Activated B cell treated with CpG ODN at 0.5 μM for 24 hours (primary cell): ENCODE measurements around the gene CKAP4. TPM values are rescaled to one million over a fixed set of nuclear protein-coding genes. Genes with fewer than 3 reads are reported as not detected.

Source experiments
- ATAC-seq: fragments of 200-7000 bp; cut with Tn5 transposase; one replicate; pipeline ENCODE4 v1.10.0; 2021; ENCODE audit warnings: low read depth, mild to moderate bottlenecking, moderate library complexity
- CTCF ChIA-PET: fragments of 350-600 bp; sonication (Branson Sonifier 250); formaldehyde crosslinking; loops from one replicate; lab custom pipeline; 2021; ENCODE audit warnings: antibody characterized with exemption; lab: Charles Lee
- POLR2A ChIA-PET: fragments of 350-600 bp; sonication (Branson Sonifier 250); formaldehyde crosslinking; loops from one replicate; lab custom pipeline; 2021; ENCODE audit warnings: antibody characterized with exemption; lab: Charles Lee
- DNase-seq: peaks from one replicate; pipeline ENCODE4 v3.0.0; 2022
- H3K27ac Mint-ChIP-seq: one replicate; pipeline ENCODE4 v1.8.0; 2020; ENCODE audit warnings: mixed read lengths
- H3K27me3 Mint-ChIP-seq: one replicate; pipeline ENCODE4 v1.8.0; 2021; ENCODE audit warnings: mixed read lengths
- H3K36me3 Mint-ChIP-seq: one replicate; pipeline ENCODE4 v1.8.0; 2021; ENCODE audit warnings: low read depth, mixed read lengths
- H3K4me1 Mint-ChIP-seq: one replicate; pipeline ENCODE4 v1.8.0; 2021; ENCODE audit warnings: mixed read lengths
- H3K4me3 Mint-ChIP-seq: one replicate; pipeline ENCODE4 v1.8.0; 2020; ENCODE audit warnings: mild to moderate bottlenecking, mixed read lengths
- H3K9me3 Mint-ChIP-seq: one replicate; pipeline ENCODE4 v1.8.0; 2020; ENCODE audit warnings: mixed read lengths
- CTCF ChIP-seq: fragments of 200-600 bp; IDR thresholded peaks from one replicate; pipeline ENCODE4 v1.8.0; 2022; ENCODE audit warnings: antibody characterized with exemption, mild to moderate bottlenecking
- intact Hi-C: fragments of 100-400 bp; cut with micrococcal nuclease; formaldehyde crosslinking; loops from one replicate; pipeline ENCODE4 v1.15.1; 2024
- total RNA-seq: library from RNA; stranded (reverse); gene quantifications from 2 replicates; pipeline ENCODE4 v1.2.3, GENCODE V29; 2022

The CKAP4 gene
- total RNA-seq, 1 donor from 2014 or later: 15.9 TPM

GRCh38 chr12:106226884-106227640, 20.8 kb downstream of the CKAP4 start:
- peak; percentile 53 for ATAC-seq
- no peak for DNase-seq
- Mint-ChIP-seq H3K27ac (peak overlapping the region; percentile 74), H3K4me3 (no peak overlapping the region), H3K4me1 (peaks cover 18% of the 10 kb centered on the region), H3K27me3 (peaks cover 5% of the 10 kb centered on the region), H3K9me3 (no peaks in the 10 kb centered on the region), H3K36me3 (no peaks in the 10 kb centered on the region)
- POLR2A ChIA-PET: interaction anchor here (0.5 to 3.5 kb wide), 14 partner anchors 11 to 898 kb away, joined by 3 to 19 read pairs (median 5); partner anchors contain the start of genes CKAP4 and POLR3B
- intact Hi-C loops: loop anchor here (1.0 to 5.0 kb wide), 7 partner anchors 22 to 694 kb away; partner anchors contain the start of genes POLR3B and TCP11L2
- no peak for TF ChIP-seq CTCF
- CTCF ChIA-PET: interaction anchor here (0.5 to 5.7 kb wide), 21 partner anchors 10 to 130 kb away, joined by 3 to 140 read pairs (median 5); partner anchors contain the start of gene POLR3B

GRCh38 chr12:106224355-106224706, 23.5 kb downstream of the CKAP4 start:
- no peak overlapping the region for H3K27ac Mint-ChIP-seq
- peaks cover 18% of the 10 kb centered on the region for H3K4me1 Mint-ChIP-seq
- H3K9me3 Mint-ChIP-seq: no peaks in the 10 kb centered on the region
- CTCF ChIA-PET: interaction anchor here (0.7 to 1.5 kb wide), 14 partner anchors 9 to 804 kb away, joined by 3 to 24 read pairs (median 5); no protein-coding TSS in a partner anchor
- POLR2A ChIA-PET: no interaction called here
- H3K27me3 Mint-ChIP-seq: peaks cover 14% of the 10 kb centered on the region
- no peak for TF ChIP-seq CTCF
- no peaks in the 10 kb centered on the region for H3K36me3 Mint-ChIP-seq
- intact Hi-C loops: loop anchor here (1.0 kb wide), 1 partner anchor 804 kb away; no protein-coding TSS in a partner anchor
- no peak for DNase-seq
- no peak overlapping the region for H3K4me3 Mint-ChIP-seq
- no peak for ATAC-seq

GRCh38 chr12:106223485-106224354, 24.1 kb downstream of the CKAP4 start:
- Mint-ChIP-seq H3K27me3 (peaks cover 18% of the 10 kb centered on the region), H3K27ac (no peak overlapping the region), H3K4me1 (peaks cover 18% of the 10 kb centered on the region), H3K9me3 (no peaks in the 10 kb centered on the region), H3K36me3 (no peaks in the 10 kb centered on the region), H3K4me3 (no peak overlapping the region)
- DNase-seq (peak; percentile 49), ATAC-seq (peak; percentile 74)
- ChIA-PET CTCF (interaction anchor here (0.6 to 1.5 kb wide), 21 partner anchors 9 to 803 kb away, joined by 3 to 24 read pairs (median 5); no protein-coding TSS in a partner anchor), POLR2A (no interaction called here)
- intact Hi-C loops: loop anchor here (1.0 kb wide), 1 partner anchor 803 kb away; no protein-coding TSS in a partner anchor
- TF ChIP-seq CTCF: peak; percentile 70

GRCh38 chr12:106220536-106220935, 27.3 kb downstream of the CKAP4 start:
- H3K9me3 Mint-ChIP-seq: peaks cover 10% of the 10 kb centered on the region
- no peak for DNase-seq
- no peaks in the 10 kb centered on the region for H3K36me3 Mint-ChIP-seq
- CTCF ChIA-PET: interaction anchor here (0.8 to 2.2 kb wide), 2 partner anchors 62 to 800 kb away, joined by 3 to 7 read pairs; no protein-coding TSS in a partner anchor
- H3K4me1 Mint-ChIP-seq: peaks cover 3% of the 10 kb centered on the region
- intact Hi-C loops: no loop called here
- peaks cover 39% of the 10 kb centered on the region for H3K27me3 Mint-ChIP-seq
- TF ChIP-seq CTCF: no peak
- H3K4me3 Mint-ChIP-seq: no peak overlapping the region
- ATAC-seq: no peak
- H3K27ac Mint-ChIP-seq: no peak overlapping the region
- POLR2A ChIA-PET: no interaction called here
